ENCODE measurements around the gene MAPKAP1. TPM values are rescaled to one million over a fixed set of nuclear protein-coding genes. Genes with fewer than 3 reads are reported as not detected.

The MAPKAP1 gene
- total and polyA plus RNA-seq, 9 of the 15 experiments (the other 6 are each of a cell fraction or from before 2014, with no cell fraction given) = 2.6 to 82.1 (median 61.1) TPM

- peak overlapping the region; percentile 49 for H3K27ac ChIP-seq (ENCODE audit: extremely low read depth, low read depth, low read length)
- ATAC-seq (peak; percentile 83), FAIRE-seq (peak; percentile 97), DNase-seq (ENCODE audit: extremely low read depth in 1 of 4, low spot score in 3 of 4) (peak; percentile 64 to 90 (median 78))
- H3K9me1 ChIP-seq (ENCODE audit: control insufficient read depth, insufficient read depth, low read length) = no peaks in the 10 kb centered on the region
- no peaks in the 10 kb centered on the region for H3K79me2 ChIP-seq (ENCODE audit: control insufficient read depth, insufficient read depth, low read length)
- BruUV-seq (replicated peaks) = no TSS peak
- WGBS (ENCODE audit: insufficient coverage, low coverage, missing lambda C conversion rate) = 0% methylated on average over 5 of the region's 5 CpGs
- peaks cover 26 to 63% of the 10 kb centered on the region in 2 experiments for H3K4me1 ChIP-seq (replicated peaks in 1 of 2; ENCODE audit: control insufficient read depth in 2 of 2, insufficient read depth in 2 of 2, low read length in 2 of 2)
- no peak overlapping the region for H3K4me3 ChIP-seq
- no peaks in the 10 kb centered on the region for H4K20me1 ChIP-seq (replicated peaks; ENCODE audit: control insufficient read depth, insufficient read depth, low read length)
- POLR2A ChIA-PET = interaction anchor here (0.6 to 1.0 kb wide), 3 partner anchors 19 to 202 kb away, joined by 3 to 4 read pairs (median 3); no protein-coding TSS in a partner anchor
- in situ Hi-C loops (cut with MboI) (no loop called here), intact Hi-C loops (cut with micrococcal nuclease) (no loop called here)
- CTCF ChIA-PET (ENCODE audit: low intra/inter-chr PET ratio) = no interaction called here
- no peak overlapping the region for H3K9ac ChIP-seq (ENCODE audit: insufficient read depth in 1 of 2, low read depth in 2 of 2, low read length in 2 of 2)
- peaks cover 11% of the 10 kb centered on the region for H3K36me3 ChIP-seq (ENCODE audit: control insufficient read depth, insufficient read depth, low read length)
- no peaks in the 10 kb centered on the region for H3K27me3 ChIP-seq (ENCODE audit: control insufficient read depth in 2 of 2, insufficient read depth in 2 of 2, low read length in 2 of 2)
- peak overlapping the region; percentile 47; the same call in 1 of the 2 replicates for H3K4me2 ChIP-seq (ENCODE audit: insufficient read depth, low read length)
- no peaks in the 10 kb centered on the region for H3K9me3 ChIP-seq (replicated peaks; ENCODE audit: control insufficient read depth, insufficient read depth, low read depth, low read length)
- no peak overlapping the region for H2AFZ ChIP-seq (ENCODE audit: low read depth, low read length)
- no peak for TF ChIP-seq ZBTB7A (IDR thresholded peaks at IDR 0.05; ENCODE audit: borderline replicate concordance, control insufficient read depth, low read depth, low read length)
- no peak for TF ChIP-seq MAZ (CRISPR knock-in tag; conservative IDR thresholded peaks at IDR 0.05 in 1 of 2, IDR thresholded peaks at IDR 0.05 in 1 of 2)
- no peak for TF ChIP-seq SMAD3 (CRISPR knock-in tag; conservative IDR thresholded peaks at IDR 0.05)
- TF ChIP-seq POLR2G (IDR thresholded peaks at IDR 0.05; ENCODE audit: low read depth, low read length) = no peak
- no peak for TF ChIP-seq HNRNPK (IDR thresholded peaks at IDR 0.05; ENCODE audit: low read depth, low read length, poor library complexity, severe bottlenecking)
- TF ChIP-seq MGA (IDR thresholded peaks at IDR 0.05) = no peak
- no peak for TF ChIP-seq KDM4B (IDR thresholded peaks at IDR 0.05; ENCODE audit: borderline replicate concordance in 2 of 2, low read depth in 1 of 2)
Observed at GRCh38 chr9:125477089-125477544, 229.9 kb downstream of the MAPKAP1 start.

Measured in K562 (cell line).